OCI-LY1 (cell line): Measurements from ENCODE around the gene CDKN1C.

Experiments used
- CTCF ChIP-seq: fragments of 200-600 bp; sonication (generic), shearing (Covaris generic); IDR thresholded peaks from 2 replicates; pipeline ENCODE4 v1.5.1; 2017; ENCODE audit warnings: mild to moderate bottlenecking, antibody characterized with exemption, low read length, moderate library complexity, mixed read lengths
- EZH2 ChIP-seq: fragments of 200-600 bp; sonication (generic), shearing (Covaris generic); IDR thresholded peaks from 2 replicates; pipeline ENCODE4 v1.8.0; 2017; ENCODE audit warnings: borderline replicate concordance, mixed run types, mild to moderate bottlenecking, antibody characterized with exemption, low read length, moderate library complexity, mixed read lengths

GRCh38 chr11:2913019-2913431 is 27.4 kb upstream of the CDKN1C start:
- no peak for TF ChIP-seq CTCF
- no peak for TF ChIP-seq EZH2
